ENCODE measurements around the gene OBSCN. TPM values are rescaled to one million over a fixed set of nuclear protein-coding genes. Genes with fewer than 3 reads are reported as not detected.
A peak's percentile ranks its signal among the peaks of the same experiment; 100 is the strongest.

OBSCN gene
- total and polyA plus RNA-seq, 12 donors = 0.90 to 18.0 (median 5.9) TPM

- H3K36me3 ChIP-seq (replicated peaks in 1 of 2) = no peaks in the 10 kb centered on the region
- WGBS, 4 donors = 39 to 59% (median 55%) methylated on average over 7 of the region's 7 CpGs
- peaks cover 8 to 14% of the 10 kb centered on the region in 2 donors for H3K4me1 ChIP-seq (replicated peaks in 1 of 2)
- no peaks in the 10 kb centered on the region for H3K9me3 ChIP-seq (replicated peaks in 1 of 3)
- no peak for TF ChIP-seq POLR2A (IDR thresholded peaks at IDR 0.05)
- TF ChIP-seq, protein P1, sequence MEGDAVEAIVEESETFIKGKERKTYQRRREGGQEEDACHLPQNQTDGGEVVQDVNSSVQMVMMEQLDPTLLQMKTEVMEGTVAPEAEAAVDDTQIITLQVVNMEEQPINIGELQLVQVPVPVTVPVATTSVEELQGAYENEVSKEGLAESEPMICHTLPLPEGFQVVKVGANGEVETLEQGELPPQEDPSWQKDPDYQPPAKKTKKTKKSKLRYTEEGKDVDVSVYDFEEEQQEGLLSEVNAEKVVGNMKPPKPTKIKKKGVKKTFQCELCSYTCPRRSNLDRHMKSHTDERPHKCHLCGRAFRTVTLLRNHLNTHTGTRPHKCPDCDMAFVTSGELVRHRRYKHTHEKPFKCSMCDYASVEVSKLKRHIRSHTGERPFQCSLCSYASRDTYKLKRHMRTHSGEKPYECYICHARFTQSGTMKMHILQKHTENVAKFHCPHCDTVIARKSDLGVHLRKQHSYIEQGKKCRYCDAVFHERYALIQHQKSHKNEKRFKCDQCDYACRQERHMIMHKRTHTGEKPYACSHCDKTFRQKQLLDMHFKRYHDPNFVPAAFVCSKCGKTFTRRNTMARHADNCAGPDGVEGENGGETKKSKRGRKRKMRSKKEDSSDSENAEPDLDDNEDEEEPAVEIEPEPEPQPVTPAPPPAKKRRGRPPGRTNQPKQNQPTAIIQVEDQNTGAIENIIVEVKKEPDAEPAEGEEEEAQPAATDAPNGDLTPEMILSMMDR (IDR thresholded peaks at IDR 0.05) = no peak
- no peak overlapping the region for H3K27ac ChIP-seq
- peaks cover 14% of the 10 kb centered on the region for H3K27me3 ChIP-seq
- no peak for DNase-seq
- no peak overlapping the region for H3K4me3 ChIP-seq
- intact Hi-C loops (cut with DNase I) = no loop called here
These were observed 207.4 kb downstream of the OBSCN start for GRCh38 chr1:228415221-228415620.

- Histone ChIP-seq H3K36me3 (replicated peaks in 1 of 2) (no peaks in the 10 kb centered on the region), H3K27ac (no peak overlapping the region), H3K4me3 (peak overlapping the region in 1 of 4 donors; percentile 45), H3K27me3 (peaks cover 14% of the 10 kb centered on the region), H3K9me3 (replicated peaks in 1 of 3) (no peaks in the 10 kb centered on the region), H3K4me1 (replicated peaks in 1 of 2) (peaks cover 8 to 14% of the 10 kb centered on the region in 2 donors)
- intact Hi-C loops (cut with DNase I) = no loop called here
- no peak for DNase-seq
- no peak for TF ChIP-seq POLR2A (IDR thresholded peaks at IDR 0.05)
- TF ChIP-seq, protein P1 (IDR thresholded peaks at IDR 0.05) = no peak
- WGBS, 4 donors = 18 to 31% (median 19%) methylated on average over 17 to 23 of the region's 23 CpGs
These were observed 208.0 kb downstream of the OBSCN start for GRCh38 chr1:228415853-228416216.

- no peaks in the 10 kb centered on the region for H3K36me3 ChIP-seq (replicated peaks in 1 of 2)
- 2 to 4% (median 3%) methylated on average over 5 to 59 of the region's 59 CpGs for WGBS, 4 donors
- H3K4me3 ChIP-seq = peak within 1 kb of the TSS in 2 of 4 donors; percentile 17 to 45
- no peak for TF ChIP-seq POLR2A (IDR thresholded peaks at IDR 0.05)
- TF ChIP-seq, protein P1 (IDR thresholded peaks at IDR 0.05) = peak in 2 of 6 experiments; percentile 21 to 37
- H3K27me3 ChIP-seq = peaks cover 14% of the 10 kb centered on the region
- H3K9me3 ChIP-seq (replicated peaks in 1 of 3) = no peaks in the 10 kb centered on the region
- no peak for DNase-seq
- H3K4me1 ChIP-seq (replicated peaks in 1 of 2) = peaks cover 8 to 14% of the 10 kb centered on the region in 2 donors
- H3K27ac ChIP-seq = no peak within 1 kb of the TSS
- intact Hi-C loops (cut with DNase I) = no loop called here
These were observed 208.5 kb downstream of the OBSCN start, which contains the start of gene TRIM17 for GRCh38 chr1:228416217-228416933. TSS of gene TRIM17 (minus strand) at chr1:228416861. CDS start at chr1:228415072, 1,789 bp downstream.

DNA sequence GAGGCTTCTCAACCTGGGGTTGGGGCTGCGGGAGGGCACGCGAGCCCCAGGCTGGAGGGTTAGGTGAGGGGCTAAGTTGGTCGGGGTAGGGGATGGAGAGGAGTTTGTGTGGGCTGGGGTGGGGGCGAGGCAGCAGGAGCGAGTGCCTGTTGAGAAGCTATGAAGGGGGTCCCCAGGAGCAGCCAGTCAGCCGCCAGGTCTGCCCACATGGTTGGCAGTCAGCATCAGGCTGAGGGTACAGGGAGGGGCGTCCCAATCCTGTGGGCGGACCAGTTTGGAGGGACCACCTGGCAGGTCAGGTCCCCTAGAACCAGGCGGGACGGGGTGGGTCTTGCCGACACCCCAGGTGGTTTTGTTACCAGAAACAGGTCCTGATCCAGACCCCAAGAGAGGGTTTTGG is 209.2 kb downstream of the OBSCN start:
- no peak overlapping the region for H3K27ac ChIP-seq
- TF ChIP-seq, protein P1 (IDR thresholded peaks at IDR 0.05) = no peak
- no peak for TF ChIP-seq POLR2A (IDR thresholded peaks at IDR 0.05)
- peaks cover 14% of the 10 kb centered on the region for H3K27me3 ChIP-seq
- no peak for DNase-seq
- H3K9me3 ChIP-seq (replicated peaks in 1 of 3) = no peaks in the 10 kb centered on the region
- H3K4me1 ChIP-seq (replicated peaks in 1 of 2) = peaks cover 8 to 14% of the 10 kb centered on the region in 2 donors
- no peaks in the 10 kb centered on the region for H3K36me3 ChIP-seq (replicated peaks in 1 of 2)
- intact Hi-C loops (cut with DNase I) = no loop called here
- H3K4me3 ChIP-seq = no peak overlapping the region
- 17 to 26% (median 19%) methylated on average over 10 to 12 of the region's 12 CpGs for WGBS, 4 donors

All from adrenal gland (tissue), 12 donors.